TTC549 (cell line): ENCODE data around the gene BICD2.

Experiments
- FAIRE-seq: peaks from 2 replicates; lab custom pipeline; 2012; peaks lifted over from hg19 to GRCh38; lab: Jason Lieb, UNC

BICD2 gene

GRCh38 chr9:92668746-92669526 is 95.7 kb downstream of the BICD2 start:
- no peak for FAIRE-seq

- FAIRE-seq, result no peak
Observed at GRCh38 chr9:92666912-92667532, 97.6 kb downstream of the BICD2 start.

DNA sequence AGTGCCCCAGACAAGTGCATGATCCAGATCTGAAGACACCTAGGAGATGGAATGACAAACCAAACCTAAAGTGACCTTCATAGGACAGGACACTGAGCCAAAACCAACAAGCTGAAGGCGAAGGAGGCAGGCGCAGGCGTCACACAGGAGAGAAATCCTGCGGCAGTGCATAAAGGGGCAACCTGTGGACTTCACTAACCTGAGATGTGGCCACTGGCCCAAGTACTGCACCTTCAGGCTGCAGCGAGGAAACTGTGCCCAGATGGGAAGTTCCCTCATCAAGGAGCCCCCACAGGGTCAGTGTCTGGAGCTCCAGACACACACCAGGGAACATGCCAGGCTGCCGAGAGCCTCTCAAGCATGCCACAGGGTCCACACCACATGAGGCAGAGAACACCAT is 98.4 kb downstream of the BICD2 start:
- FAIRE-seq, result no peak

- FAIRE-seq, result no peak
Observed at GRCh38 chr9:92665836-92666235, 98.8 kb downstream of the BICD2 start.

DNA sequence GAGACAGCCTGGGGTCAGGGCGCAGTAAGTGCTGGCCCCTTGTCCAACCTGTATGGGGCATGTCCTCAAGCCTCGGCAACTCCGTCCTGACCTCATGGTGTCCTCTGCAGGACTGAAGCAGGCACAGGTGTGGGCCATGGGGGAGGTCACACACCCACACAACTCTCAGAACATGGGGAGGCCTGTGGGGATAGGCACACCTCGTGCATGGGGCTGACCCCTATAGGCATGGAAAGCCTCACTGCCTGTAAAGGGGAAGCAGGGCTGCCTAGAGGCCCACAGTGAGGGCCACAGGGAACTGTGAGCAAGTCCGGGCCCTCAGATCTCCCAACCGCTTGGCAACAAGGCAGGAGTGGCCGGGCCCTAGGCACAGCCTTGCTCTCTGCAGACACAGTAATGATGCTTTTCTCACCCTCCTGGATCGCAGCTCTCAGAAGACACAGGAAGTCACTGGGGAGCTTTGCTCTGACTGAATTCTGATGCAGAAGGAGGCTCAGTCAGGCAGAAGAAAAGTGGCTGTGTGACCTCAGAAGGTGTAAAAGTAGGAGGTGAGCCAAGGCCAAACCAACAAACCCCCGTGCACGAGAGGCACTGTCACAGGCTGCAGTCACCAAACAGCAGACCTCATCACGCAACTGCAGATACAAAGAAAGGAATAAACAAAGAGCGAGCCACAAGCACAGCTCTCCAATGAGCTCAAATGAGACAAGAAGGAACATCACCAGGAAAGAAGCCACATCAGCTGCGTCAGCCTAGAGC is 100.1 kb downstream of the BICD2 start:
- no peak for FAIRE-seq

GRCh38 chr9:92663951-92664350 is 100.7 kb downstream of the BICD2 start:
- FAIRE-seq, result no peak

DNA sequence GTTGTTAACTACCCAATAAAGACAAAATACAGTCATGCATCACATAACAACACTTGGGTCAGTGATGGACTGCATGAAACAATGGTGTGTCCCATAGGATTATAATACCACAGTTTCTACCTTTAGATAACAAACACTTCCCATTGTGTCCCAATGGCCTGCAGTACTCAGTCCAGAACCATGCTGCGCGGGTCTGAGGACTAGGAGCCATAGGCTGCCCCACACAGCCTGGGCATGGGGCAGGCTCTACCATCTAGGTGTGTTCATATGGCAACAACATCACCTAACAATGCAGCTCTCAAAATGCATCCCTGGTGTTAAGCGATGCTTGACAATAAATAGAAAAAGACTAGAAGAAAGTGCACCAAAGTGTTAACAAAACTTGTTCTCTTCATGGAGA is 101.5 kb downstream of the BICD2 start:
- no peak for FAIRE-seq

DNA sequence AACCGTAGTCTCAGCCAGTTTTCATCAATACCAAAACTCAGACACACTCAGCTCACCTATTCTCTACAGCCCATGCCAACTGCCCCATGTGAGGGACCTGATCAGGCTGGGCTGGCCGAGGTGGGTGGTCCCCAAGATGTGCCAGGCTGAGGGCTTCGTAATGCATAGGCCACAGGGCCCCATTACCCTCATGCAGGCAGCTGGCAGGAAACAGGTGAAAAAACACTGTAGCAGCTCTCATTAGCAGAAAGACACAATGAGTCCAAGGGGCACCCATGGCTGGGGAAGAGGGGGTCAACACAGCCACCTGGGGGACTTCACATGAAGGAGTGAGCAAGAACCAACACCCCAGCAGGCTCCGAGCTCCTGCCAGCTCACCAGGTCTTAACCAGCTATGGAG is 102.9 kb downstream of the BICD2 start:
- no peak for FAIRE-seq
